Ramos (cell line): ENCODE results near the gene IL6ST.
"Not testable (repeated sequence)": the region's sequence is repeated elsewhere in the genome, so short reads cannot be mapped to it uniquely, and the experiment has no call there.

Experiments
- in situ Hi-C: fragments of 300-500 bp; cut with MboI; formaldehyde crosslinking; loops from one replicate; pipeline ENCODE4 v1.14.3; 2022; ENCODE audit warnings: low sequenced_read_pairs; ENCODE audit not compliant: unreplicated experiment

IL6ST gene

DNA sequence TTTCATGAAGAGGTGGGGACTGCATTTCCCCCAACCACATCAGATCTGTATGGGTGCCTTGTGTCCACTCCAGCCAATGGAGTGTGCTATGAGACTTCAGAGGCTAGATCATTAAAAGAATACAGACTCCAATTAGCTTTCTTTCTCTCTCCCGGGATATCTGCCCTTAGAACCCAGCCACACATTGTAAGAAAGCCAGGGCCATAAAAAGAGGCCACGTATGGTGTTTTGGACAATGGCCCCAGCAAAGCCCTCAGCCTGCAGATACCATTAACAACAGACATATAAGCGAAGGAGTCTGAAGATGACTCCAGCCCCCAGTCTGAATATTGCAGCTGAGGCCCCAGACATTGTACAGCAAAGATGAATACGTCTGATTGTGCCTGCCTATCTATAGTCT is 21.5 kb downstream of the IL6ST start:
- in situ Hi-C loops, result loop anchor here (25.0 kb wide), 1 partner anchor 889 kb away; no protein-coding TSS in a partner anchor

DNA sequence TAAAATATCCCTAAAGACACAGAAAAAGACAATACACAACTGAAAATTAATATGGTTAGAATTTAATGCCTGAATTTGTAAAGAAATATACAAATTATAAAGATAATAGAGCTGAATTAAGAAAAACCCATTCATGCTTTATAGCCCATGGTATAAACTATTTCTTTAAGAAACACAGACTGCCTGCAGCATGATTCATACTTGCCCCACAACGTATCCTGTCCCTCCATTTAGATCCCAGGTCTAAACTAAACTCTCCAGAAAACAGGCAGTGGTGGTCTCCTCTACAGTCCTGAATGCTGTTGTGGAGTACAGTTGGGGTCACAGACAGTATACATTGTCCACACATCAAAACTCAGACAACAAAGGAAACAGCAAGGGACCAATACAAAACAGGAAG is 24.8 kb downstream of the IL6ST start:
- in situ Hi-C loops, result loop anchor here (25.0 kb wide), 1 partner anchor 892 kb away; no protein-coding TSS in a partner anchor

- in situ Hi-C loops, result loop anchor here (25.0 kb wide), 1 partner anchor 896 kb away; no protein-coding TSS in a partner anchor
Measured at GRCh38 chr5:55966284-55966683, 28.5 kb downstream of the IL6ST start.

GRCh38 chr5:55965525-55965924 is 29.2 kb downstream of the IL6ST start:
- in situ Hi-C loops, result loop anchor here (25.0 kb wide), 1 partner anchor 897 kb away; no protein-coding TSS in a partner anchor

DNA sequence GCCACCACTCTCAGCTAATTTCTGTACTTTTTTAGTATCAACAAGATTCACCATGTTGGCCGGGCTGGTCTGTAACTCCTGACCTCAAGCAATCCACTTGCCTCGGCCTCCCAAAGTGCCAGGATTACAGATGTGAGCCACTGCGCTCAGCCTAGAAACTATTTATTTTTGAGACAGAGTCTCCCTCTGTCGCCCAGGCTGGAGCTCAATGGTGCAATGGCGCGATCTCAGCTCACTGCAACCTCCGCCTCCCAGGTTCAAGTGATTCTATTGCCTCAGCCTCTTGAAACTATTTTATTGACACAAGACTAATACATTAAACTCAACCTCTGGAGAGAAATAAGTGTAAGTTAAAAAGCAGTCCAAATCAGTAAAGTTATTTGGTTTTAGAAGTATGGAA is 34.0 kb downstream of the IL6ST start:
- in situ Hi-C loops, result loop anchor here (25.0 kb wide), 1 partner anchor 902 kb away; no protein-coding TSS in a partner anchor

DNA sequence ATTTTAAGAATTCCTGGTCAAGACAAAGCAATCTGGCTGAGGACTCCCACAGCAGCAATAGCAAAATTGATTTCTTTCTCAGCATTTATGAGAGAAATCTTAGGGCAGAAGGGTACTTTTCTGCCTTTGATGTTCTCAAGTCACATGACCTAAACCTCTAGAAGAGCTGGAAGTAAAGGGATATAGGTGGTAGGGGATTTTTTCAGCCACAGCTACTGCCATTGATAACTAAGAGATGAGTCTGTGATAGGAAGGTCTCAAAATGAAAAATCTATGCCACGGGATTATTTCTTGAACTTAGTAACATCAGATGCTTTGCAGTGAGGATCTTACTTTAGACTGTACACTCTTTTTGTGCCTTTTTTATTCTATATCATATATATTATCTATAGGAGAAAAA is 35.6 kb downstream of the IL6ST start:
- in situ Hi-C loops, result loop anchor here (25.0 kb wide), 1 partner anchor 903 kb away; no protein-coding TSS in a partner anchor

- in situ Hi-C loops, result not testable (repeated sequence)
Measured at GRCh38 chr5:55941154-55941553, 53.6 kb downstream of the IL6ST start.

- in situ Hi-C loops, result not testable (repeated sequence)
Measured at GRCh38 chr5:55937598-55937997, 57.2 kb downstream of the IL6ST start.

DNA sequence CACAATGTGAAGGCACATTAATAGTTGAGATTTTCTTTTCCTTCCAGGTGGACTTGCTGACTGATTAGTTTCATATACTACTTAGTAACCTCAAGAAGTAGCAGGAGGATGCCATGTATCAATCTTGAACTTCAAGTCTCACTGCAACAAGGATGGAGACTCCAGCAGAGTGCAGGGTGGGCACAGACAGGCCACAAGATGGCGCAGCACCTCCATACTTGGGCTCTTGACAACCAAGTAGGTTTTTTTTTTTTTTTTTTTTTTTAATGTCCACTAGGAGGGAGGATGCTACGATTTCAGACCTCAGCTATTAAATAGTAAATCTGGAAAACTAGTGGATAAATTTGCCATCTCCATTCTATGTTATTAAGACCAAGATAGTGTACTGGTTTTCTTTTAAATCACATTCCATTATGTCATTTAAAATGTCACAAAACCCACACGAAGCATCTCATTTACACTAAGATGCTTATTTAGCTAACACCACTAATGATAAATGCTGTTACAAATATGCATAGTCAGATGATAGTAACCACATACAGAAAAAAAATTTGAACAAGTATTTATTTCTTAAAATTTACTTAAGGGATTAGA is 58.6 kb downstream of the IL6ST start:
- in situ Hi-C loops, result no loop called here

- in situ Hi-C loops, result no loop called here
Measured at GRCh38 chr5:55935371-55935770, 59.4 kb downstream of the IL6ST start.

- in situ Hi-C loops, result no loop called here
Measured at GRCh38 chr5:55934720-55935119, 60.0 kb downstream of the IL6ST start.

- in situ Hi-C loops, result no loop called here
Measured at GRCh38 chr5:55934115-55934613, 60.6 kb downstream of the IL6ST start.

DNA sequence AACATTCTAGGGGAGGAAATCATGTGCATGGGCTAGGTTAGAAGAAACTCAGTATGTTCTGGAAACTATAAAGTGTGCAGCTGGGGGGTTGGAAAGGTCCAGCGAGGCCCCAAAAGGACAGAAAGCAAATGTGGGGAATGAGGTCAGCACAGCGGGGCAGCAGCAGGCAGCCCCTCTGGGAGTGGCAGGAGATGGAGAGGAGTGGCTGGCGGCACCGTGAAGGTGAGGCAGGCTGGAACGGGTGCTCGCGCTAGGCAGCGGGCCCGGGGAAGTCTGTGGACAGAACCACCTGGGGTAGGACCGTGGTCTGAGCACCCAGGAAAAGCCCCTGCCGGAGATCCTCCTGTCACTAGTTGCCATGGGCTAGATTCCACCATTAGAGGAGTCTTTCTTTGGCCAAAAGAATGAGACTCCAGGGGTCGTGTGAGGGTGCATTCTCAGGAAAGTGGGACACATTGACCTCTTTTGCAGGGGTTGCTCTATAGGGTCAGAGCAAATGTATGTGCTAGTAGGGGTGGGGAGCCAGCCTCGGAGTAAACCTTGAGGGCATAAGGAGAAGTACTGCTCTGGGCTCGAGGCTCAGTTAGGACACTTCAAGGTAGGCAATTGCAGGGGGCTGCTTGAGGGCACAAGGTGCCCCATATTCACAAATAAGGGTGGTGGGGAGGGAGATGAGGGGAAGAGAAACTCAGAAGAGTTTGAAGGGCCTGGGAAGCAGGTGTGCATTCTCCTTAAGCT is 61.2 kb downstream of the IL6ST start:
- in situ Hi-C loops, result no loop called here

DNA sequence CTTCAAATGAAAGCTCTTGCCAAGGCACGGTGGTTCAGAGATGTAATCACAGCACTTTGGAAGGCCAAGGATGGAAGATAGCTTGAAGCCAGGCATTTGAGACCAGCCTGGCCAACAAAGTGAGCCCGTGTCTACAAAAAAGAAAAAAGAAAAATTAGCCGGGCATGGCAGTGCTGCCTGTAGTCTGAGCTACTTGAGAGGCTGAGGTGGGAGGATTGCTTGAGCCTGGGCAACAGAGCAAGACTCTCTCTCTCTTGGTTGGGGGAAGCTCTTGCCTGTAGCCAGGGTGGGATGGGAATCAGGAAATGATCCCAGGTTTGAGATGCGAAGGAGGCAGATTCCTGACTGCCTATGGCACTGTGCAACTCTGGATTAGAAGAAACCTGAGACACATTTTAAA is 62.1 kb downstream of the IL6ST start:
- in situ Hi-C loops, result no loop called here

DNA sequence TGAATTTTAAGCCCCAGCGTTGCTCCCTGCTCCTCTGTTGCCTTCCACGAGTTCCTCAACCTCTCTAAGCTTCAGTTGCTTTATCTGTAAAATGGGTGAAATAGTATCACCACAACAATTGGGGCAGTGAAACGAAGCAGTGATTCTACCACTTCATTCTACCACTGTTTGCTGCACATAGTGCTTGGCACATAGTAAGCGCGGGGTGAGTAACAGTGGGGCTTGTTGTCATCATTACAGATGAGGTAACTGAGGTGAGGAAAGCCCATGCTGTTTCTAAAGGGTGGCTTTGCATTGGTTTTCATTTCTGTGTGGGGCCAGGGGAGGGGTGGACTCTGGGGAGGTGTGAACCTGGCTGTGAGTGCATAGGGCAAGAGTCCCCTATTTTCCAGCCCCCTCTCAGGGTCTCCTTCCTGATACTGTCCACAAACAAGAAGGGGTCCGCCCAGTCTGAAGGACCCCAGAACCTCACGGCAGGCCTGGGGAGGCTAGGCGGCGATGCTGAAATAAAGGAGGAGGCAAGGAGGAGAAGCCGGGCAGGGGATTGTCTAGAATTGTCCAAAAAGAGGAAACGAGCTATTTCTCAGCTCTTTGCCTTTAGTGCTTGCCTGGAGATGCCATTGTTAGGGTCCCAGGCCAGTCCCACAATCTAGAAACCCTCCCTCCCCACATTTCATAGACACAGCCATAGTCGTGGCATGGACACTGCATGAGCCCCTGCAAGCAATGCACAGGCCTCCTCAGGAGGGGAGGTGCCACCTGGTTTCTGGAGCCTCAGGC is 65.6 kb downstream of the IL6ST start:
- in situ Hi-C loops, result no loop called here

DNA sequence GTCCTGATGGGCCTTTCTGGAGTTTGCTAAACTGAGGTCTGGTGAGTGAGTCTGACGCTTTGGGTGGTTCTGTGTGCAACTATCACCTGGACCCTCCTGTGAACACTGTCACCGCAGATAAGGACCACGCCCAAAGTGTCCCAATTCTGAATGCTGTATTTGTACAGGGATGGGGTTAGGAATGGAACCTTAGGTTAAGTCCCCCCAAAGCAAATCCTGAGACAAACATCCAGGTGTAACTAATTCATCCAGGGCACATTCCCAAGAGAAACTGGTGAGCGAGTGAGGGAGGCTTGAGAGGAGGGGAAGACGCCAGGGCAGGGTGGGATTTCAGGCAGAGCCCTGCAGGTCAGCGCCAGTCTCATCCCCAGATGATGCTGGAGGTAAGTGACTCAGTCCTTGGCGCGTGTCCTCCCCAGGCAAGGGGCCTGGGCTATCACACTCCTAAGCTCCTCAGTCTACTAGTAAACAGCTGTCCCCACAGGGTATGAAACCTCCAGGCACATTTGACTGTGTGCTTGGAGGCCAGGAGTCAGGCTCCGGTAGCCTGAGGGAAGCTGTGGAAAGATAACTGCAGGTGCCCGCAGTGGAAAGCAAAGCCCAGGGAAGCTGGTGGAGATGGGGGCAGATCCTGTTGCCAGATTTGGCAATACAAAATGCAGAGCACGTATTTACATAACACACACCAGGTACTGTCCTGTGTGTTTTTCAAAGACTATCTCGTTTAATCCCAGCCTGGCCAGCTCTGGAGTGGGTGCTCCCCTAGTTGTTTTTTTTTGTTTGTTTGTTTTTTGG is 66.7 kb downstream of the IL6ST start:
- in situ Hi-C loops, result no loop called here

DNA sequence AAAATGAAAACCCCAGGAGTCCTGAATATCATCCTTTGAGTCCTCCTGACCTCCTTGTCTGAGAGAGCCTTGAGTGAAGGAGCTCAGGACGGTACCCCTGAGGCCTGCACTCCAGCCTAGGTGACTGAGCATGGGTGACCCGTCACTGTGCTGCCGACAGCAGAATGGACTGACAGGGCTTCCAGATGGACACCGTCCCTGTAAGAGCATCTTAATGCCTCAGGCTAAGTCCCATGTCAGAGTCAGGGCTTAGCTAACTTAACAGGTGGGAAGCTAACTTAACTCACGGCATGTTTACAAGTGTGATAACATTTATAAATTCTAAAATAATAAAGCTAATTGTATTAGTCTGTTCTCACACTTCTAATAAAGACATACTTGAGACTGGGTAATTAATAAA is 68.3 kb downstream of the IL6ST start:
- in situ Hi-C loops, result no loop called here

GRCh38 chr5:55925712-55926111 is 69.1 kb downstream of the IL6ST start:
- in situ Hi-C loops, result no loop called here

DNA sequence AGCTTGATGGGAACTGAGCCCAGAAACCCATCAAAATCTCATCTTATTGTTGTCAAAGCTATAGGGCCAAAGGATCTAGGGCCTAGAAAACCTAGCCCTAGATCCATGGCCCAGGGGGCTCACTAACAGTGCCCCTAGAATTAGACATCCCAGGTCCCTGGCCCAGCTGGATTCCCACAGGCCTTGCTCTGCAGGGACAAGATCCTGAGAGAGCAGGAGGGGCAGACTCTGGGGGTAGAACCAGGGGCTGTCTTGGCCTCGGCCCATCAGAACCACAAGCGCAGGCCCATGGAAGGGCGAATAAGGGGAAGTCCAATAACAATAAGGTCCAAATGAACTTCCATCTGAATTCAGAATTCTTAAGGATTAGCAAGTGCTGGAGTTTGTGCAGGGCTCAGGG is 69.6 kb downstream of the IL6ST start:
- in situ Hi-C loops, result no loop called here

- in situ Hi-C loops, result no loop called here
Measured at GRCh38 chr5:55924744-55925143, 70.0 kb downstream of the IL6ST start.
